Lung (tissue), 12 donors: Measurements from ENCODE around the gene JPH3. TPM values are rescaled to one million over a fixed set of nuclear protein-coding genes. Genes with fewer than 3 reads are reported as not detected.

ENCODE experiments used
- ATAC-seq: fragments of 200-7000 bp; cut with Tn5 transposase; one replicate; pipeline ENCODE4 v1.9.1; 2020; ENCODE audit warnings: moderate number of reproducible peaks; ENCODE audit not compliant: insufficient read depth, low FRiP score
- DNase-seq, 3 donors: peaks; one replicate each; pipeline ENCODE4 v3.0.0-alpha.2; 2013 to 2017
- H3K27ac ChIP-seq, 2 donors: one replicate each; pipeline ENCODE4 v1.5.1; 2013; ENCODE audit warnings: mild to moderate bottlenecking in 2 of 2, moderate library complexity in 2 of 2, control low read depth in 1 of 2, inconsistent platforms in 1 of 2, low read depth in 1 of 2, low read length in 1 of 2
- H3K27me3 ChIP-seq, 3 donors: one replicate each; pipeline ENCODE4 v1.5.1; 2013; ENCODE audit warnings: low read length in 2 of 3; ENCODE audit not compliant: control insufficient read depth in 3 of 3, insufficient read depth in 3 of 3
- H3K36me3 ChIP-seq, 4 donors: one replicate each; pipeline ENCODE4 v1.5.1; 2013; ENCODE audit warnings: low read length in 4 of 4, mild to moderate bottlenecking in 1 of 4, moderate library complexity in 1 of 4; ENCODE audit not compliant: control insufficient read depth in 4 of 4, insufficient read depth in 4 of 4
- H3K4me1 ChIP-seq, 5 donors: one replicate each; pipeline ENCODE4 v1.5.1; 2013; ENCODE audit warnings: low read length in 5 of 5, mild to moderate bottlenecking in 2 of 5, moderate library complexity in 1 of 5; ENCODE audit not compliant: control insufficient read depth in 5 of 5, insufficient read depth in 5 of 5
- H3K4me3 ChIP-seq: one replicate; pipeline ENCODE4 v1.5.1; 2013; ENCODE audit warnings: mild to moderate bottlenecking, control low read depth, moderate library complexity
- H3K9ac ChIP-seq, 2 donors: one replicate each; pipeline ENCODE4 v1.5.1; 2013; ENCODE audit warnings: low read length in 2 of 2, control low read depth in 1 of 2; ENCODE audit not compliant: insufficient read depth in 1 of 2
- H3K9me3 ChIP-seq, 4 donors: one replicate each; pipeline ENCODE4 v1.5.1; 2013; ENCODE audit warnings: low read length in 3 of 4, mild to moderate bottlenecking in 1 of 4, moderate library complexity in 1 of 4; ENCODE audit not compliant: control insufficient read depth in 4 of 4, insufficient read depth in 3 of 4
- WGBS, 2 donors: extraction: QIAGEN DNeasy Blood & Tissue Kit; methylation state at CpG; one replicate each; pipeline ENCODE4 v1.1.7; 2013; 5-methylcytosine and 5-hydroxymethylcytosine counted together
- polyA plus RNA-seq, 2 donors: library from polyadenylated mRNA; stranded (reverse); fragments of 200-250 nt; gene quantifications; one replicate each; pipeline ENCODE4 v1.2.1, GENCODE V29; 2013
- total RNA-seq, 2 donors: library from RNA; depleted of rRNA in 1 of 2; stranded (reverse); fragments of >200 nt in 1 of 2; gene quantifications; one replicate each; pipeline ENCODE4 v1.2.1, GENCODE V29; 2014 to 2021
- TF ChIP-seq, protein P1 (sequence below): IDR thresholded peaks from 2 replicates; pipeline ENCODE4 v1.5.1; 2012; ENCODE audit warnings: mild to moderate bottlenecking; ENCODE audit errors: control extremely low read depth, extremely low read depth
- donor health status: control.
- donor health status: control.
- donor health status: Bipolar disorder and iron deficiency.
- donor health status: healthy.
- donor health status: DM: yes; HTN: yes; CAD: no.

Gene JPH3
- total and polyA plus RNA-seq, 4 donors, result 0.04 to 0.68 (median 0.13) TPM

DNA sequence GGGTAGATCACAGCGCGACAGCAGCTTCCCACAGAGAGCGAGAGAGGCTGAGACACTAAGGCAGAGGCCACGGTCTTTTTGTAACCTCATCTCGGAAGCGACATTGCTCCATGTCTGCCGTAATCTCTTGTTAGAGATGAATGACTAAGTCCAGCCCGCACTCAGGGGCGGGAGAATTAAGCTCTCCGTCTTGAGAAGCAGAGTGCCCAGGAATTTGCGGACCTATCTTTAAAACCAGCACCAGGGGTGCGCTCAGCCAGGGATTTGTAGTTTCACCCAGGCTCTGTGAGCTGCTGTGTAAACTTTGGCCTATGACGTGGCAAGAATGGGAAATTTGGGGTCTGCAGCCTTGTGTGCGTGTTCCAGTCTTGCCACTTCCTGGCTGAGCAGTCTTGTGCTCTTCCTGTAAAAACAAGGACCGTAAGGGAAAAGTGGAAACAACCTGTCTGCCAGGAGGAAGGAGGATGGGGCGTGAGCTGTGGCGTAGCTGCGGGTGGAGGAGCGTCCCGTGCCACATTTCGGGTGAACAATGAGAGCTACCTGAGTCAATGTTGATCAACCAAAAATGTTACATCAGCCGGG, 16.0 kb upstream of the JPH3 start:
- peaks cover 0 to 13% (median 6%) of the 10 kb centered on the region in 5 donors for H3K4me1 ChIP-seq
- H3K9ac ChIP-seq, result no peak overlapping the region
- H3K9me3 ChIP-seq, result peaks cover 0 to 5% (median 0%) of the 10 kb centered on the region in 4 donors
- no peak overlapping the region for H3K4me3 ChIP-seq
- H3K36me3 ChIP-seq, result no peaks in the 10 kb centered on the region
- H3K27ac ChIP-seq, result no peak overlapping the region
- ATAC-seq, result no peak
- TF ChIP-seq, protein P1, sequence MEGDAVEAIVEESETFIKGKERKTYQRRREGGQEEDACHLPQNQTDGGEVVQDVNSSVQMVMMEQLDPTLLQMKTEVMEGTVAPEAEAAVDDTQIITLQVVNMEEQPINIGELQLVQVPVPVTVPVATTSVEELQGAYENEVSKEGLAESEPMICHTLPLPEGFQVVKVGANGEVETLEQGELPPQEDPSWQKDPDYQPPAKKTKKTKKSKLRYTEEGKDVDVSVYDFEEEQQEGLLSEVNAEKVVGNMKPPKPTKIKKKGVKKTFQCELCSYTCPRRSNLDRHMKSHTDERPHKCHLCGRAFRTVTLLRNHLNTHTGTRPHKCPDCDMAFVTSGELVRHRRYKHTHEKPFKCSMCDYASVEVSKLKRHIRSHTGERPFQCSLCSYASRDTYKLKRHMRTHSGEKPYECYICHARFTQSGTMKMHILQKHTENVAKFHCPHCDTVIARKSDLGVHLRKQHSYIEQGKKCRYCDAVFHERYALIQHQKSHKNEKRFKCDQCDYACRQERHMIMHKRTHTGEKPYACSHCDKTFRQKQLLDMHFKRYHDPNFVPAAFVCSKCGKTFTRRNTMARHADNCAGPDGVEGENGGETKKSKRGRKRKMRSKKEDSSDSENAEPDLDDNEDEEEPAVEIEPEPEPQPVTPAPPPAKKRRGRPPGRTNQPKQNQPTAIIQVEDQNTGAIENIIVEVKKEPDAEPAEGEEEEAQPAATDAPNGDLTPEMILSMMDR, result no peak
- H3K27me3 ChIP-seq, result peaks cover 0 to 23% (median 6%) of the 10 kb centered on the region in 3 donors
- 55 to 60% methylated on average over 22 of the region's 22 CpGs for WGBS, 2 donors
- no peak for DNase-seq

DNA sequence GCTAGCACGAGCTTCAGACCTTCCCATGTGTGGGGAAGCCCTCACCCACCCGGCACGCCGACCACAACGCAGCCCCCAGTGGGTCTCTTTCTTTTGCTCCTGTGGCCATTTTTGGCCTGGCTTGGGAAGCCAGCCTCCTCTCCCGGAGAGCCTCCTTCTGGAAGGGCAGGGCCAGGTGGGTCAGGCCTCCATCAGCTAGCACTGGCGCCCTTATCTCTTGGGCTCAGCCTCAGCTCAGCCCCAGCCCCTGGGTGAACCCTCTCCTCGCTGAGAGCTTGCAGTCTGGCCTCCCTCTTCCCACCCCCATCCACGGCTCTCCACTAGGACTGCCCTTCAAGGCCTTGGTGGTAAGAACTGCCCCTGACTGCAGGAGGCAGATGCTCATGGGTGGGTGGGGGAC, 14.7 kb upstream of the JPH3 start:
- no peak for ATAC-seq
- peaks cover 0 to 25% (median 6%) of the 10 kb centered on the region in 3 donors for H3K27me3 ChIP-seq

DNA sequence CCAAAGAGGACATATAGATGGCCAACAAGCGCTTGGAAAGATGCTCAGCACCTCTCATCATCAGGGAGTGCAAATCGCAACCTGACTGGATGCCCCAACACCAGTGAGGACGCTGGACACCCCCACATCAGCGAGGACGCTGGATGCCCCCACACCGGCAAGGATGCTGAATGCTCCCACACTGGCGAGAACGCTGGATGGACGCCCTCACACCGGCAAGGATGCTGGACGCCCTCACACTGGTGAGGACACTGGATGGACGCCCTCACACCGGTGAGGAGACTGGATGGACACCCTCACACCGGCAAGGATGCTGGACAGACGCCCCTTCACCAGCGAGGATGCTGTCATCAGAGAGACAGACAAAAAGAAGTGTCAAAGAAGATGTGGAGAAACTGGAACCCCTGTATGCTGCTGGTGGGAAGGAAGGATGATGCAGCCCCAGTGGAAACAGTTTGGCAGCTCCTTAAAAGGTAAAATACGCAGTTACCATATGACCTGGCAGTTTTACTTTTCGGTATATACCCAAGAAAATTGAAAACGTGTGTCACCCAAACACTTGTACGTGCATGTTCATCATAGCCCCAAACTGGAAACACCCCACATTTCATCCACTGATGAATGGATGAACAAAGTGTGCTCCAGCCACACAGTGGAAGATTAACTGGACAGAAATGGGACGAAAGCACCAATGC, 10.1 kb upstream of the JPH3 start:
- H3K36me3 ChIP-seq, result no peaks in the 10 kb centered on the region
- H3K4me3 ChIP-seq, result no peak overlapping the region
- H3K9ac ChIP-seq, result no peak overlapping the region
- peaks cover 0 to 3% (median 0%) of the 10 kb centered on the region in 4 donors for H3K9me3 ChIP-seq
- H3K27ac ChIP-seq, result no peak overlapping the region
- ATAC-seq (no peak), DNase-seq (no peak)
- peaks cover 0 to 19% (median 6%) of the 10 kb centered on the region in 3 donors for H3K27me3 ChIP-seq
- TF ChIP-seq, protein P1, result no peak
- WGBS, 2 donors, result 80 to 81% methylated on average over 21 of the region's 21 CpGs
- no peaks in the 10 kb centered on the region for H3K4me1 ChIP-seq

More for the DNA sequence above, 14.7 kb upstream of the JPH3 start:
- 82 to 91% methylated on average over 9 of the region's 9 CpGs for WGBS, 2 donors
- Histone ChIP-seq H3K4me1 (peaks cover 0 to 8% (median 0%) of the 10 kb centered on the region in 5 donors), H3K36me3 (no peaks in the 10 kb centered on the region), H3K9me3 (peaks cover 0 to 5% (median 0%) of the 10 kb centered on the region in 4 donors), H3K4me3 (no peak overlapping the region), H3K9ac (no peak overlapping the region), H3K27ac (no peak overlapping the region)
- TF ChIP-seq, protein P1, result no peak
- DNase-seq, result no peak
